Measurements from ENCODE around the gene RNF145. TPM values are rescaled to one million over a fixed set of nuclear protein-coding genes. Genes with fewer than 3 reads are reported as not detected.
A peak's percentile ranks its signal among the peaks of the same experiment; 100 is the strongest.

RNF145 gene
- total RNA-seq, 2 experiments from 2014 or later = 83.7 to 94.4 TPM

DNA sequence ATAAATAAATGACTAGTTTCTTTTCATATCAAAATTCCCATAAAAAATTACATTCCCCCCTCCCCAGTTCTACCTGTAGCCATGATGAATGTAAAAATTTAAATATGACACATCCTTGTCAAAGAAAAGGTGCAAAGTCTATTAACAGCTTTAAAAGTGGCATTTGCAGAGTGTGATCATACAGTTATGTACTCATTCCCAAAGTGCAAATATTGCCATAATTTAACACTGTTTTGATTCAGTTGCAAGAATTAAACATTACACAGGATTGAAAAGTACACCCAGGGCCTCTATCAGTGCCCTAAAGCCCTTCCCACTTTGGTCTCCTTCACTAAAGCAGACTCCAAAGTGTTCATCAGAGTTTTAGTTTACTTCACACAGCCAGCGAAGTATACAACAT lies 51.8 kb downstream of the RNF145 start:
- Histone ChIP-seq H3K9me3 (ENCODE audit: control insufficient read depth in 1 of 2, insufficient read depth in 1 of 2, low read length in 2 of 2) (no peaks in the 10 kb centered on the region), H3K27ac (ENCODE audit: low read depth in 1 of 2, low read length in 2 of 2) (peak overlapping the region in 1 of 2 donors; percentile 2), H3K4me1 (ENCODE audit: insufficient read depth, low read length) (peaks cover 8% of the 10 kb centered on the region), H3K27me3 (ENCODE audit: control insufficient read depth in 1 of 2, insufficient read depth in 2 of 2, low read length in 2 of 2) (no peaks in the 10 kb centered on the region), H3K36me3 (ENCODE audit: insufficient read depth, low read length) (peaks cover 55% of the 10 kb centered on the region), H3K4me3 (ENCODE audit: low read length) (no peak overlapping the region)
- ChIA-PET CTCF (interaction anchor here (0.6 to 2.2 kb wide), 19 partner anchors 10 to 1281 kb away, joined by 3 to 33 read pairs (median 5); partner anchors contain the start of gene UBLCP1), POLR2A (interaction anchor here (1.1 to 3.0 kb wide), 7 partner anchors 50 to 255 kb away, joined by 3 to 29 read pairs (median 6); no protein-coding TSS in a partner anchor)
- intact Hi-C loops (cut with DNase I, micrococcal nuclease) = loop anchor here (1.0 to 10.0 kb wide), 7 partner anchors 50 to 830 kb away; partner anchors contain the start of genes RNF145 (in 2 of the 2) and ADRA1B (in 1 of the 2)
- DNase-seq = no peak
- no peak for TF ChIP-seq CTCF (IDR thresholded peaks at IDR 0.05)
- no peak for ATAC-seq (ENCODE audit: poor library complexity)
- H3K9me3 Mint-ChIP-seq = no peaks in the 10 kb centered on the region
- H3K4me3 Mint-ChIP-seq = no peak overlapping the region
- H3K27me3 Mint-ChIP-seq = no peaks in the 10 kb centered on the region
- peaks cover 66% of the 10 kb centered on the region for H3K36me3 Mint-ChIP-seq (ENCODE audit: low read depth)
- peak overlapping the region; percentile 88 for H3K27ac Mint-ChIP-seq
- H3K4me1 Mint-ChIP-seq (ENCODE audit: low read depth) = peaks cover 23% of the 10 kb centered on the region

DNA sequence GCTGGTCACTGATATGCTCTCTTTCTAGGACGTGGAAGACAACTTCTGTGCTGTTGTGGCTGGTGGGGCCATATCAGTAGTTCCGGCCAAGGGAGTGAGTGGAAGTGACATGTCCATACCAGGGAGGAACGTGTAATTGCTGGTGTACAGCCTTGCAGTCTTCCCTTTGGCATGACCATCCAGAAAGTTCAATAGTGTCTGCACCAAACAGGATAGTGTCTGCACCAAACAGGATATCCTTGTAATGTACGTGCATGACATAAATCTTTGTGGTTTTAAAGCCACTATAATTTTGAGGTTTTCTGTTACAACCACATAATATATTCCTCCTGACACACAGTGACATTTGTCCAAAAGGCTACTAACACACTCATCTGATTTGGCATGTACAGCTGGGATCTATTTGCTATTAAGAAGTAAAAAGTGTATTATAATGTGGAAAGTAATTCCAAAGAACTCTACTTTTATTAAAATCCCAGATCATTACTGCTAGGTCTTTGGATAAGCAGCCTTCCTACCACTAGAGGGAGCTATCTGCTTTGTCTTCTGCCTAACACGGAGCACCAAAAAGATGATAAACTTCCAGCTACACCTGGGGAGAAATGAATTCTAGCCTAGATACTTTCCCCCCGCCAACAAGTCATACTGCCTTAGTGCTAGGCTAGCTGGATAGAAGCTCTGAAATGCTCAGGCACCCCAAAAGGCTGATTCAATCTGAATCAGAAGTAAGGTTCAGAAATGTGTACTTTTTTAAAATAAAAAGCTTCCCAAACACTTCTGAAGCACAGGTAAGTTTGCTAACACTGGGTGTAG lies 52.7 kb downstream of the RNF145 start:
- Histone ChIP-seq H3K27me3 (ENCODE audit: control insufficient read depth in 1 of 2, insufficient read depth in 2 of 2, low read length in 2 of 2) (no peaks in the 10 kb centered on the region), H3K36me3 (ENCODE audit: insufficient read depth, low read length) (peaks cover 48% of the 10 kb centered on the region), H3K9me3 (ENCODE audit: control insufficient read depth in 1 of 2, insufficient read depth in 1 of 2, low read length in 2 of 2) (no peaks in the 10 kb centered on the region), H3K4me3 (ENCODE audit: low read length) (no peak overlapping the region), H3K27ac (ENCODE audit: low read depth in 1 of 2, low read length in 2 of 2) (peak overlapping the region in 1 of 2 donors; percentile 2), H3K4me1 (ENCODE audit: insufficient read depth, low read length) (peaks cover 8% of the 10 kb centered on the region)
- Mint-ChIP-seq H3K4me3 (no peak overlapping the region), H3K27me3 (no peaks in the 10 kb centered on the region), H3K9me3 (no peaks in the 10 kb centered on the region), H3K27ac (peak overlapping the region; percentile 88), H3K36me3 (ENCODE audit: low read depth) (peaks cover 60% of the 10 kb centered on the region), H3K4me1 (ENCODE audit: low read depth) (peaks cover 23% of the 10 kb centered on the region)
- CTCF ChIA-PET = interaction anchor here (0.5 to 2.2 kb wide), 31 partner anchors 11 to 1380 kb away, joined by 3 to 33 read pairs (median 4); partner anchors contain the start of genes PTTG1 and UBLCP1
- intact Hi-C loops (cut with DNase I, micrococcal nuclease) = loop anchor here (1.0 to 10.0 kb wide), 10 partner anchors 51 to 831 kb away; partner anchors contain the start of genes RNF145 (in 2 of the 2), ADRA1B (in 1 of the 2) and UBLCP1 (in 1 of the 2)
- TF ChIP-seq CTCF (IDR thresholded peaks at IDR 0.05) = peak; percentile 92
- peak in 9 of 14 experiments; percentile 5 to 87 (median 19) for DNase-seq
- peak; percentile 80 for ATAC-seq (ENCODE audit: poor library complexity)
- POLR2A ChIA-PET = interaction anchor here (1.1 to 3.0 kb wide), 8 partner anchors 51 to 256 kb away, joined by 3 to 29 read pairs (median 6); no protein-coding TSS in a partner anchor

GRCh38 chr5:159155960-159156359 lies 53.4 kb downstream of the RNF145 start:
- Mint-ChIP-seq H3K27ac (peak overlapping the region; percentile 88), H3K4me1 (ENCODE audit: low read depth) (peaks cover 23% of the 10 kb centered on the region), H3K27me3 (no peaks in the 10 kb centered on the region), H3K9me3 (no peaks in the 10 kb centered on the region), H3K36me3 (ENCODE audit: low read depth) (peaks cover 54% of the 10 kb centered on the region), H3K4me3 (no peak overlapping the region)
- peaks cover 42% of the 10 kb centered on the region for H3K36me3 ChIP-seq (ENCODE audit: insufficient read depth, low read length)
- TF ChIP-seq CTCF (IDR thresholded peaks at IDR 0.05) = no peak
- ChIA-PET POLR2A (interaction anchor here (1.1 to 1.5 kb wide), 2 partner anchors 51 to 155 kb away, joined by 4 to 6 read pairs; no protein-coding TSS in a partner anchor), CTCF (interaction anchor here (0.6 to 1.5 kb wide), 8 partner anchors 18 to 1377 kb away, joined by 3 to 15 read pairs (median 6); no protein-coding TSS in a partner anchor)
- peaks cover 8% of the 10 kb centered on the region for H3K4me1 ChIP-seq (ENCODE audit: insufficient read depth, low read length)
- intact Hi-C loops (cut with DNase I, micrococcal nuclease) = loop anchor here (1.0 to 10.0 kb wide), 9 partner anchors 51 to 831 kb away; partner anchors contain the start of genes RNF145 (in 2 of the 2), ADRA1B (in 1 of the 2) and UBLCP1 (in 1 of the 2)
- H3K27ac ChIP-seq (ENCODE audit: low read depth in 1 of 2, low read length in 2 of 2) = no peak overlapping the region
- ATAC-seq (ENCODE audit: poor library complexity) (no peak), DNase-seq (no peak)
- no peak overlapping the region for H3K4me3 ChIP-seq (ENCODE audit: low read length)
- H3K27me3 ChIP-seq (ENCODE audit: control insufficient read depth in 1 of 2, insufficient read depth in 2 of 2, low read length in 2 of 2) = no peaks in the 10 kb centered on the region
- H3K9me3 ChIP-seq (ENCODE audit: control insufficient read depth in 1 of 2, insufficient read depth in 1 of 2, low read length in 2 of 2) = no peaks in the 10 kb centered on the region
